Lower leg skin (tissue), 3 donors: ENCODE measurements around the gene TMEM123.

Experiments used
- CTCF ChIP-seq, 3 donors: fragments of 450-650 bp; IDR thresholded peaks; one replicate each; pipeline ENCODE4 v1.5.1; 2016; ENCODE audit warnings: antibody characterized with exemption in 3 of 3, mild to moderate bottlenecking in 3 of 3, moderate library complexity in 2 of 3
- POLR2A ChIP-seq, 2 donors: fragments of 450-650 bp; IDR thresholded peaks; one replicate each; pipeline ENCODE4 v1.6.1; 2016 to 2017; ENCODE audit warnings: antibody characterized with exemption in 2 of 2, mild to moderate bottlenecking in 1 of 2, moderate library complexity in 1 of 2

- no peak for TF ChIP-seq CTCF (IDR thresholded peaks at IDR 0.05)
- TF ChIP-seq POLR2A (IDR thresholded peaks at IDR 0.05), result no peak
Measured at GRCh38 chr11:102426000-102426399, 26.6 kb downstream of the TMEM123 start.
